Panc1 (cell line): ENCODE results near the gene PHF1. TPM values are rescaled to one million over a fixed set of nuclear protein-coding genes. Genes with fewer than 3 reads are reported as not detected.

Experiments
- ATAC-seq: fragments of 200-7000 bp; cut with Tn5 transposase; 2 replicates; pipeline ENCODE4 v1.9.1; 2020; ENCODE audit warnings: mild to moderate bottlenecking, moderate library complexity
- BruUV-seq: library from RNA; stranded (reverse); fragments of 400-500 nt; replicated peaks from 2 replicates; lab custom pipeline; 2021; lab: Mats Ljungman, UMichigan
- CTCF ChIA-PET: fragments of 300-600 bp; sonication (Branson Sonifier 250); formaldehyde crosslinking; loops from one replicate; lab custom pipeline; 2022; ENCODE audit warnings: antibody characterized with exemption; lab: Charles Lee
- POLR2A ChIA-PET: fragments of 300-600 bp; sonication (Branson Sonifier 250); formaldehyde crosslinking; loops from one replicate; lab custom pipeline; 2022; ENCODE audit warnings: antibody characterized with exemption; lab: Charles Lee
- DNase-seq: peaks from one replicate; pipeline ENCODE4 v3.0.0-alpha.2; 2010; ENCODE audit warnings: low read depth, low spot score
- H3K27ac ChIP-seq: 2 replicates; pipeline ENCODE4 v1.5.1; 2011; ENCODE audit warnings: mild to moderate bottlenecking, low read length, inconsistent platforms
- H3K27me3 ChIP-seq: fragments of 200-500 bp; sonication (Bioruptor generic); 2 replicates; pipeline ENCODE4 v1.6.0; 2014; ENCODE audit warnings: low read length, inconsistent platforms; ENCODE audit not compliant: control insufficient read depth, insufficient read depth
- H3K36me3 ChIP-seq: fragments of 200-500 bp; sonication (Bioruptor generic); 2 replicates; pipeline ENCODE4 v1.5.1; 2014; ENCODE audit warnings: inconsistent platforms, mild to moderate bottlenecking, low read length, moderate library complexity; ENCODE audit not compliant: control insufficient read depth, insufficient read depth
- H3K4me1 ChIP-seq: 2 replicates; pipeline ENCODE4 v1.5.1; 2011; ENCODE audit warnings: inconsistent platforms, mild to moderate bottlenecking, low read length, moderate library complexity; ENCODE audit not compliant: control insufficient read depth, insufficient read depth
- H3K4me3 ChIP-seq, 2 experiments: 2 replicates each; pipeline ENCODE4 v1.5.1; 2011 to 2012; ENCODE audit warnings: low read depth in 2 of 2, low read length in 2 of 2, mild to moderate bottlenecking in 2 of 2, inconsistent platforms in 1 of 2, moderate library complexity in 1 of 2
- H3K9me3 ChIP-seq: fragments of 200-500 bp; sonication (Bioruptor generic); 2 replicates; pipeline ENCODE4 v1.5.1; 2014; ENCODE audit warnings: low read depth, mild to moderate bottlenecking, inconsistent platforms, low read length, moderate library complexity; ENCODE audit not compliant: control insufficient read depth, insufficient read depth
- CTCF ChIP-seq: fragments of 450-650 bp; IDR thresholded peaks from 2 replicates; pipeline ENCODE4 v1.5.1; 2017; ENCODE audit warnings: mild to moderate bottlenecking
- POLR2AphosphoS5 ChIP-seq: IDR thresholded peaks from 2 replicates; pipeline ENCODE4 v1.6.1; 2012; ENCODE audit warnings: mild to moderate bottlenecking, low read depth, low read length, moderate library complexity
- REST ChIP-seq, 2 experiments: IDR thresholded peaks; 2 replicates each; pipeline ENCODE4 v1.6.1; 2011 to 2012; ENCODE audit warnings: low read depth in 2 of 2, control low read depth in 1 of 2, low read length in 1 of 2, mild to moderate bottlenecking in 1 of 2, moderate library complexity in 1 of 2; ENCODE audit not compliant: insufficient read depth in 1 of 2
- SIN3A ChIP-seq: IDR thresholded peaks from 2 replicates; pipeline ENCODE4 v1.6.1; 2012; ENCODE audit warnings: low read depth, mild to moderate bottlenecking, low read length, moderate library complexity, borderline replicate concordance; ENCODE audit not compliant: insufficient read depth
- TCF7L2 ChIP-seq: IDR thresholded peaks from 2 replicates; pipeline ENCODE4 v1.6.1; 2011; ENCODE audit warnings: mild to moderate bottlenecking, low read depth, low read length, inconsistent platforms
- in situ Hi-C: cut with HindIII; loops from 2 replicates; pipeline ENCODE4 v1.10.0; 2016; ENCODE audit warnings: low sequenced_read_pairs, low pct_unique_long_range_greater_than_20kb
- intact Hi-C: fragments of 100-400 bp; cut with micrococcal nuclease; formaldehyde crosslinking; loops from one replicate; pipeline ENCODE4 v1.10.0; 2022; ENCODE audit not compliant: unreplicated experiment
- total RNA-seq: library from RNA; stranded (reverse); gene quantifications from one replicate; pipeline ENCODE4 v1.2.1, GENCODE V29; 2021; ENCODE audit not compliant: unreplicated experiment

Gene PHF1
- total RNA-seq, 1 experiment from 2014 or later = 51.6 TPM

GRCh38 chr6:33450434-33450833, 39.6 kb downstream of the PHF1 start:
- in situ Hi-C loops (no loop called here), intact Hi-C loops (loop anchor here (10.0 kb wide), 1 partner anchor 124 kb away; no protein-coding TSS in a partner anchor)
- Histone ChIP-seq H3K27ac (no peak overlapping the region), H3K9me3 (no peaks in the 10 kb centered on the region), H3K4me1 (peaks cover 7% of the 10 kb centered on the region; the same call in 1 of the 2 replicates), H3K27me3 (no peaks in the 10 kb centered on the region), H3K4me3 (no peak overlapping the region), H3K36me3 (no peaks in the 10 kb centered on the region)
- ChIA-PET CTCF (interaction anchor here (0.7 kb wide), 1 partner anchor 15 kb away, joined by 3 read pairs; no protein-coding TSS in a partner anchor), POLR2A (interaction anchor here (0.6 kb wide), 1 partner anchor 259 kb away, joined by 3 read pairs; no protein-coding TSS in a partner anchor)
- TF ChIP-seq TCF7L2 (no peak), POLR2AphosphoS5 (no peak), SIN3A (no peak), CTCF (no peak), REST (IDR thresholded peaks at IDR 0.05; ENCODE audit: insufficient read depth in 1 of 2, low read depth in 2 of 2, low read length in 1 of 2) (no peak)
- no peak for ATAC-seq
- no peak for DNase-seq
- BruUV-seq = no TSS peak

- H3K27ac ChIP-seq = no peak overlapping the region
- peaks cover 7% of the 10 kb centered on the region; the same call in 1 of the 2 replicates for H3K4me1 ChIP-seq
- ATAC-seq = no peak
- no peaks in the 10 kb centered on the region for H3K9me3 ChIP-seq
- CTCF ChIA-PET = no interaction called here
- intact Hi-C loops (loop anchor here (10.0 kb wide), 1 partner anchor 123 kb away; no protein-coding TSS in a partner anchor), in situ Hi-C loops (no loop called here)
- TF ChIP-seq SIN3A (no peak), POLR2AphosphoS5 (no peak), REST (IDR thresholded peaks at IDR 0.05; ENCODE audit: insufficient read depth in 1 of 2, low read depth in 2 of 2, low read length in 1 of 2) (no peak), CTCF (no peak), TCF7L2 (no peak)
- BruUV-seq = no TSS peak
- no peaks in the 10 kb centered on the region for H3K27me3 ChIP-seq
- POLR2A ChIA-PET = no interaction called here
- no peak overlapping the region for H3K4me3 ChIP-seq
- no peak for DNase-seq
- no peaks in the 10 kb centered on the region for H3K36me3 ChIP-seq
Observed at GRCh38 chr6:33451606-33452005, 40.8 kb downstream of the PHF1 start.
